HAP-1 (cell line): Measurements from ENCODE around the gene CORIN.

Source experiments
- DNase-seq, 2 experiments: peaks; one replicate each; pipeline ENCODE4 v3.0.0-alpha.2; 2016 to 2020; ENCODE audit warnings: low spot score in 2 of 2
- H3K27me3 ChIP-seq: fragments of 250-450 bp; sonication (Bioruptor Pico); 2 replicates; pipeline ENCODE4 v1.5.1; 2020; ENCODE audit warnings: low read depth, mild to moderate bottlenecking, moderate library complexity
- H3K36me3 ChIP-seq: fragments of 250-450 bp; sonication (Bioruptor Pico); replicated peaks from 2 replicates; pipeline ENCODE4 v1.5.1; 2020; ENCODE audit warnings: mild to moderate bottlenecking
- H3K4me1 ChIP-seq: fragments of 250-450 bp; sonication (Bioruptor Pico); 2 replicates; pipeline ENCODE4 v1.5.1; 2020; ENCODE audit warnings: mild to moderate bottlenecking
- H3K4me3 ChIP-seq: fragments of 250-450 bp; sonication (Bioruptor Pico); 2 replicates; pipeline ENCODE4 v1.5.1; 2020; ENCODE audit warnings: mild to moderate bottlenecking, moderate library complexity
- H3K9me3 ChIP-seq: fragments of 250-450 bp; sonication (Bioruptor Pico); 2 replicates; pipeline ENCODE4 v1.5.1; 2020; ENCODE audit warnings: mild to moderate bottlenecking, moderate library complexity
- in situ Hi-C: fragments of 300-500 bp; cut with MboI; formaldehyde crosslinking; loops from 3 replicates; pipeline ENCODE4 v1.14.3; 2020; ENCODE audit warnings: low sequenced_read_pairs, inconsistent platforms, mixed read lengths

The CORIN gene

GRCh38 chr4:47642985-47643760 lies 194.7 kb downstream of the CORIN start:
- Histone ChIP-seq H3K27me3 (peaks cover 2% of the 10 kb centered on the region; the same call in 1 of the 2 replicates), H3K36me3 (no peaks in the 10 kb centered on the region), H3K4me3 (no peak overlapping the region), H3K4me1 (no peaks in the 10 kb centered on the region), H3K9me3 (no peaks in the 10 kb centered on the region)
- no peak for DNase-seq
- in situ Hi-C loops, result no loop called here

- H3K36me3 ChIP-seq, result no peaks in the 10 kb centered on the region
- H3K27me3 ChIP-seq, result peaks cover 2% of the 10 kb centered on the region; the same call in 1 of the 2 replicates
- in situ Hi-C loops, result no loop called here
- DNase-seq, result no peak
- no peaks in the 10 kb centered on the region for H3K4me1 ChIP-seq
- no peak overlapping the region for H3K4me3 ChIP-seq
- H3K9me3 ChIP-seq, result no peaks in the 10 kb centered on the region
Measured at GRCh38 chr4:47642191-47642830, 195.6 kb downstream of the CORIN start.

- in situ Hi-C loops, result no loop called here
- DNase-seq, result no peak
- Histone ChIP-seq H3K27me3 (peaks cover 2% of the 10 kb centered on the region; the same call in 1 of the 2 replicates), H3K4me3 (no peak overlapping the region), H3K4me1 (no peaks in the 10 kb centered on the region), H3K9me3 (no peaks in the 10 kb centered on the region), H3K36me3 (no peaks in the 10 kb centered on the region)
Measured at GRCh38 chr4:47641755-47642154, 196.1 kb downstream of the CORIN start.

- Histone ChIP-seq H3K4me1 (no peaks in the 10 kb centered on the region), H3K9me3 (no peaks in the 10 kb centered on the region), H3K27me3 (peaks cover 2% of the 10 kb centered on the region; the same call in 1 of the 2 replicates), H3K4me3 (no peak overlapping the region), H3K36me3 (no peaks in the 10 kb centered on the region)
- in situ Hi-C loops, result no loop called here
- no peak for DNase-seq
Measured at GRCh38 chr4:47640911-47641310, 197.0 kb downstream of the CORIN start.

GRCh38 chr4:47639531-47639930 lies 198.3 kb downstream of the CORIN start:
- no peak for DNase-seq
- Histone ChIP-seq H3K4me1 (no peaks in the 10 kb centered on the region), H3K36me3 (no peaks in the 10 kb centered on the region), H3K4me3 (no peak overlapping the region), H3K9me3 (no peaks in the 10 kb centered on the region), H3K27me3 (peaks cover 2% of the 10 kb centered on the region; the same call in 1 of the 2 replicates)
- in situ Hi-C loops, result no loop called here

- Histone ChIP-seq H3K4me3 (no peak overlapping the region), H3K36me3 (no peaks in the 10 kb centered on the region), H3K4me1 (no peaks in the 10 kb centered on the region), H3K9me3 (no peaks in the 10 kb centered on the region), H3K27me3 (no peaks in the 10 kb centered on the region; the same call in 1 of the 2 replicates)
- DNase-seq, result no peak
- in situ Hi-C loops, result no loop called here
Measured at GRCh38 chr4:47631161-47631560, 206.7 kb downstream of the CORIN start.

GRCh38 chr4:47624031-47624441 lies 213.8 kb downstream of the CORIN start:
- in situ Hi-C loops, result no loop called here
- 0 out of 2 replicates have a peak, but pooled peaks cover 2% of the 10 kb centered on the region for H3K27me3 ChIP-seq
- no peak for DNase-seq
- no peaks in the 10 kb centered on the region for H3K36me3 ChIP-seq
- no peaks in the 10 kb centered on the region for H3K9me3 ChIP-seq
- H3K4me1 ChIP-seq, result no peaks in the 10 kb centered on the region
- no peak overlapping the region for H3K4me3 ChIP-seq

GRCh38 chr4:47621181-47621580 lies 216.7 kb downstream of the CORIN start:
- in situ Hi-C loops, result no loop called here
- H3K9me3 ChIP-seq, result no peaks in the 10 kb centered on the region

GRCh38 chr4:47619691-47620090 lies 218.2 kb downstream of the CORIN start:
- no peaks in the 10 kb centered on the region for H3K4me1 ChIP-seq
- H3K4me3 ChIP-seq, result no peak overlapping the region
- H3K9me3 ChIP-seq, result no peaks in the 10 kb centered on the region
- H3K27me3 ChIP-seq, result no peaks in the 10 kb centered on the region
- in situ Hi-C loops, result no loop called here
- no peaks in the 10 kb centered on the region for H3K36me3 ChIP-seq
- DNase-seq, result no peak

More at GRCh38 chr4:47621181-47621580, 216.7 kb downstream of the CORIN start:
- 0 out of 2 replicates have a peak, but pooled peaks cover 2% of the 10 kb centered on the region for H3K27me3 ChIP-seq
- H3K4me1 ChIP-seq, result no peaks in the 10 kb centered on the region
- no peak for DNase-seq
- H3K36me3 ChIP-seq, result no peaks in the 10 kb centered on the region
- H3K4me3 ChIP-seq, result no peak overlapping the region

- no peaks in the 10 kb centered on the region for H3K9me3 ChIP-seq
- no peak overlapping the region for H3K4me3 ChIP-seq
- no peaks in the 10 kb centered on the region for H3K36me3 ChIP-seq
- in situ Hi-C loops, result no loop called here
- H3K4me1 ChIP-seq, result no peaks in the 10 kb centered on the region
- no peak for DNase-seq
- H3K27me3 ChIP-seq, result no peaks in the 10 kb centered on the region
Measured at GRCh38 chr4:47617607-47618006, 220.3 kb downstream of the CORIN start.

- no peaks in the 10 kb centered on the region for H3K9me3 ChIP-seq
- H3K4me1 ChIP-seq, result no peaks in the 10 kb centered on the region
- no peak for DNase-seq
- H3K27me3 ChIP-seq, result no peaks in the 10 kb centered on the region
- in situ Hi-C loops, result no loop called here
- no peaks in the 10 kb centered on the region for H3K36me3 ChIP-seq
- no peak overlapping the region for H3K4me3 ChIP-seq
Measured at GRCh38 chr4:47615385-47615784, 222.5 kb downstream of the CORIN start.

- no peaks in the 10 kb centered on the region for H3K9me3 ChIP-seq
- in situ Hi-C loops, result no loop called here
- no peaks in the 10 kb centered on the region for H3K4me1 ChIP-seq
- no peak for DNase-seq
- H3K36me3 ChIP-seq, result no peaks in the 10 kb centered on the region
- H3K4me3 ChIP-seq, result no peak overlapping the region
- no peaks in the 10 kb centered on the region for H3K27me3 ChIP-seq
Measured at GRCh38 chr4:47612116-47613023, 225.5 kb downstream of the CORIN start.

GRCh38 chr4:47606482-47606881 lies 231.4 kb downstream of the CORIN start:
- H3K4me3 ChIP-seq, result no peak overlapping the region
- DNase-seq, result no peak
- in situ Hi-C loops, result no loop called here
- no peaks in the 10 kb centered on the region for H3K4me1 ChIP-seq
- H3K36me3 ChIP-seq, result no peaks in the 10 kb centered on the region
- no peaks in the 10 kb centered on the region for H3K9me3 ChIP-seq
- no peaks in the 10 kb centered on the region for H3K27me3 ChIP-seq
